ENCODE results near the gene GUCY2D.

GUCY2D gene

GRCh38 chr17:8063761-8064534 is 61.5 kb downstream of the GUCY2D start:
- H3K36me3 ChIP-seq (ENCODE audit: control insufficient read depth, insufficient read depth, low read length) = no peaks in the 10 kb centered on the region
- TF ChIP-seq CTCF (IDR thresholded peaks at IDR 0.05; ENCODE audit: insufficient read depth, low read length, poor library complexity, severe bottlenecking) = no peak
- H3K27me3 ChIP-seq (replicated peaks; ENCODE audit: control insufficient read depth, insufficient read depth, low read length) = 0 out of 2 replicates have a peak, but pooled peaks cover 2% of the 10 kb centered on the region
- DNase-seq (ENCODE audit: extremely low read depth, insufficient read length) = no peak
- H3K4me3 ChIP-seq (replicated peaks; ENCODE audit: low read depth, low read length) = no peak overlapping the region

- TF ChIP-seq CTCF (IDR thresholded peaks at IDR 0.05; ENCODE audit: insufficient read depth, low read length, poor library complexity, severe bottlenecking) = no peak
- peaks cover 2% of the 10 kb centered on the region; the same call in 1 of the 2 replicates for H3K27me3 ChIP-seq (replicated peaks; ENCODE audit: control insufficient read depth, insufficient read depth, low read length)
- no peak overlapping the region for H3K4me3 ChIP-seq (replicated peaks; ENCODE audit: low read depth, low read length)
- DNase-seq (ENCODE audit: extremely low read depth, insufficient read length) = no peak
- H3K36me3 ChIP-seq (ENCODE audit: control insufficient read depth, insufficient read depth, low read length) = no peaks in the 10 kb centered on the region
These were observed 62.2 kb downstream of the GUCY2D start for GRCh38 chr17:8064561-8065019.

- H3K4me3 ChIP-seq (replicated peaks; ENCODE audit: low read depth, low read length) = no peak overlapping the region
- no peaks in the 10 kb centered on the region for H3K36me3 ChIP-seq (ENCODE audit: control insufficient read depth, insufficient read depth, low read length)
- peaks cover 2% of the 10 kb centered on the region for H3K27me3 ChIP-seq (replicated peaks; ENCODE audit: control insufficient read depth, insufficient read depth, low read length)
- DNase-seq (ENCODE audit: extremely low read depth, insufficient read length) = no peak
- TF ChIP-seq CTCF (IDR thresholded peaks at IDR 0.05; ENCODE audit: insufficient read depth, low read length, poor library complexity, severe bottlenecking) = no peak
These were observed 64.7 kb downstream of the GUCY2D start for GRCh38 chr17:8066841-8067775.

GRCh38 chr17:8067806-8068205 is 65.4 kb downstream of the GUCY2D start:
- Histone ChIP-seq H3K27me3 (replicated peaks; ENCODE audit: control insufficient read depth, insufficient read depth, low read length) (peaks cover 2% of the 10 kb centered on the region), H3K4me3 (replicated peaks; ENCODE audit: low read depth, low read length) (no peak overlapping the region), H3K36me3 (ENCODE audit: control insufficient read depth, insufficient read depth, low read length) (no peaks in the 10 kb centered on the region)
- DNase-seq (ENCODE audit: extremely low read depth, insufficient read length) = no peak
- no peak for TF ChIP-seq CTCF (IDR thresholded peaks at IDR 0.05; ENCODE audit: insufficient read depth, low read length, poor library complexity, severe bottlenecking)

- no peak for TF ChIP-seq CTCF (IDR thresholded peaks at IDR 0.05; ENCODE audit: insufficient read depth, low read length, poor library complexity, severe bottlenecking)
- Histone ChIP-seq H3K4me3 (replicated peaks; ENCODE audit: low read depth, low read length) (no peak overlapping the region), H3K27me3 (replicated peaks; ENCODE audit: control insufficient read depth, insufficient read depth, low read length) (peaks cover 2% of the 10 kb centered on the region), H3K36me3 (ENCODE audit: control insufficient read depth, insufficient read depth, low read length) (no peaks in the 10 kb centered on the region)
- DNase-seq (ENCODE audit: extremely low read depth, insufficient read length) = no peak
These were observed 66.5 kb downstream of the GUCY2D start for GRCh38 chr17:8068736-8069586.
